KMS-11 (cell line): Measurements from ENCODE around the gene TLR1.
"Not testable (repeated sequence)": the region's sequence is repeated elsewhere in the genome, so short reads cannot be mapped to it uniquely, and the experiment has no call there.

Source experiments
- H2AFZ ChIP-seq: fragments of 200-600 bp; sonication (generic); 2 replicates; pipeline ENCODE4 v1.6.1; 2016; ENCODE audit warnings: antibody characterized with exemption, mixed run types, low read depth
- H3K27ac ChIP-seq: fragments of 200-600 bp; sonication (generic); 2 replicates; pipeline ENCODE4 v1.6.1; 2016; ENCODE audit warnings: mild to moderate bottlenecking, mixed run types
- H3K27me3 ChIP-seq: fragments of 200-600 bp; sonication (generic); 2 replicates; pipeline ENCODE4 v1.6.1; 2017; ENCODE audit warnings: mild to moderate bottlenecking, low read depth, mixed run types, moderate library complexity; ENCODE audit not compliant: insufficient read depth
- H3K36me3 ChIP-seq: fragments of 200-600 bp; sonication (generic); 2 replicates; pipeline ENCODE4 v1.6.1; 2017; ENCODE audit warnings: mild to moderate bottlenecking, mixed run types; ENCODE audit not compliant: insufficient read depth
- H3K4me1 ChIP-seq: fragments of 200-600 bp; sonication (generic); 2 replicates; pipeline ENCODE4 v1.6.1; 2016; ENCODE audit warnings: mild to moderate bottlenecking, low read depth, mixed run types; ENCODE audit not compliant: poor library complexity, severe bottlenecking
- H3K4me2 ChIP-seq: fragments of 200-600 bp; sonication (generic); 2 replicates; pipeline ENCODE4 v1.7.0; 2016; ENCODE audit warnings: mild to moderate bottlenecking, mixed run types
- H3K4me3 ChIP-seq: fragments of 200-600 bp; sonication (generic); IDR thresholded peaks from 2 replicates; pipeline ENCODE4 v1.6.1; 2017; ENCODE audit warnings: low read depth, low read length, mixed read lengths; ENCODE audit not compliant: insufficient read depth
- H3K79me2 ChIP-seq: fragments of 200-600 bp; sonication (generic); 2 replicates; pipeline ENCODE4 v1.6.1; 2016; ENCODE audit warnings: low read depth, mixed run types; ENCODE audit not compliant: insufficient read depth
- H3K9ac ChIP-seq: fragments of 200-600 bp; sonication (generic); 2 replicates; pipeline ENCODE4 v1.6.1; 2016; ENCODE audit warnings: mild to moderate bottlenecking, mixed run types
- H4K20me1 ChIP-seq: fragments of 200-600 bp; sonication (generic); 2 replicates; pipeline ENCODE4 v1.6.1; 2016; ENCODE audit warnings: mild to moderate bottlenecking, mixed run types; ENCODE audit not compliant: insufficient read depth
- CTCF ChIP-seq: fragments of 200-600 bp; sonication (generic); conservative IDR thresholded peaks from 2 replicates; pipeline ENCODE4 v1.6.1; 2017; ENCODE audit warnings: low read depth, mild to moderate bottlenecking, antibody characterized with exemption, low read length, moderate library complexity, mixed read lengths

Gene TLR1

GRCh38 chr4:38779790-38780189, 24.8 kb downstream of the TLR1 start:
- TF ChIP-seq CTCF, result no peak
- Histone ChIP-seq H3K4me1 (no peaks in the 10 kb centered on the region), H3K4me2 (no peak overlapping the region), H3K4me3 (no peak overlapping the region), H2AFZ (no peak overlapping the region), H3K79me2 (no peaks in the 10 kb centered on the region), H3K27ac (no peak overlapping the region), H3K9ac (no peak overlapping the region), H4K20me1 (no peaks in the 10 kb centered on the region), H3K27me3 (no peaks in the 10 kb centered on the region), H3K36me3 (no peaks in the 10 kb centered on the region)

- not testable (repeated sequence) for H3K9ac ChIP-seq, H3K4me3 ChIP-seq, H4K20me1 ChIP-seq, H3K79me2 ChIP-seq, H3K27me3 ChIP-seq, H2AFZ ChIP-seq, H3K4me2 ChIP-seq, H3K27ac ChIP-seq, H3K4me1 ChIP-seq, H3K36me3 ChIP-seq
Measured at GRCh38 chr4:38777925-38778324, 26.7 kb downstream of the TLR1 start.

GRCh38 chr4:38775326-38775725, 29.3 kb downstream of the TLR1 start:
- Histone ChIP-seq H3K9ac (no peak overlapping the region), H3K27me3 (no peaks in the 10 kb centered on the region), H3K36me3 (no peaks in the 10 kb centered on the region), H2AFZ (no peak overlapping the region), H3K79me2 (no peaks in the 10 kb centered on the region), H4K20me1 (no peaks in the 10 kb centered on the region), H3K4me2 (no peak overlapping the region), H3K4me3 (no peak overlapping the region), H3K4me1 (no peaks in the 10 kb centered on the region), H3K27ac (no peak overlapping the region)
- no peak for TF ChIP-seq CTCF

- no peaks in the 10 kb centered on the region for H3K27me3 ChIP-seq
- H3K79me2 ChIP-seq, result no peaks in the 10 kb centered on the region
- H3K9ac ChIP-seq, result no peak overlapping the region
- H3K4me3 ChIP-seq, result no peak overlapping the region
- no peaks in the 10 kb centered on the region for H3K36me3 ChIP-seq
- no peak overlapping the region for H3K27ac ChIP-seq
- H3K4me1 ChIP-seq, result no peaks in the 10 kb centered on the region
- no peak overlapping the region for H3K4me2 ChIP-seq
- H4K20me1 ChIP-seq, result no peaks in the 10 kb centered on the region
- no peak for TF ChIP-seq CTCF
- H2AFZ ChIP-seq, result no peak overlapping the region
Measured at GRCh38 chr4:38774181-38774955, 30.2 kb downstream of the TLR1 start.

- not testable (repeated sequence) for H3K9ac ChIP-seq, H3K36me3 ChIP-seq, H3K79me2 ChIP-seq, H4K20me1 ChIP-seq, H3K27me3 ChIP-seq, H3K4me2 ChIP-seq, H3K27ac ChIP-seq, H3K4me1 ChIP-seq, H2AFZ ChIP-seq, H3K4me3 ChIP-seq
Measured at GRCh38 chr4:38770281-38770680, 34.3 kb downstream of the TLR1 start.
